GM23338 (cell line): ENCODE results near the gene VPS52. TPM values are rescaled to one million over a fixed set of nuclear protein-coding genes. Genes with fewer than 3 reads are reported as not detected.

Experiments used
- ATAC-seq: fragments of 200-7000 bp; cut with Tn5 transposase; 3 replicates; pipeline ENCODE4 v1.9.1; 2020
- DNase-seq: peaks from one replicate; pipeline ENCODE4 v3.0.0-alpha.2; 2015; ENCODE audit warnings: low spot score
- H2AFZ ChIP-seq: fragments of 200-600 bp; sonication (generic); 2 replicates; pipeline ENCODE4 v1.8.0; 2016; ENCODE audit warnings: antibody characterized with exemption, mild to moderate bottlenecking, moderate library complexity
- H3F3A ChIP-seq: fragments of 200-600 bp; sonication (generic); replicated peaks from 2 replicates; pipeline ENCODE4 v1.8.0; 2017; ENCODE audit warnings: antibody characterized with exemption, mixed run types, low read depth
- H3K27ac ChIP-seq: fragments of 200-600 bp; sonication (generic); 2 replicates; pipeline ENCODE4 v1.6.1; 2016; ENCODE audit warnings: low read depth
- H3K27me3 ChIP-seq: fragments of 200-600 bp; sonication (generic); 2 replicates; pipeline ENCODE4 v1.8.0; 2016; ENCODE audit warnings: mild to moderate bottlenecking, mixed run types, moderate library complexity; ENCODE audit not compliant: insufficient read depth
- H3K36me3 ChIP-seq: fragments of 200-600 bp; sonication (generic); 2 replicates; pipeline ENCODE4 v1.8.0; 2016; ENCODE audit warnings: mild to moderate bottlenecking; ENCODE audit not compliant: insufficient read depth
- H3K4me1 ChIP-seq: fragments of 200-600 bp; sonication (generic); 2 replicates; pipeline ENCODE4 v1.8.0; 2016; ENCODE audit warnings: mild to moderate bottlenecking, moderate library complexity; ENCODE audit not compliant: insufficient read depth
- H3K4me2 ChIP-seq: fragments of 200-600 bp; sonication (generic); 2 replicates; pipeline ENCODE4 v1.7.1; 2017; ENCODE audit warnings: mixed run types
- H3K4me3 ChIP-seq: fragments of 200-600 bp; sonication (generic); 2 replicates; pipeline ENCODE4 v1.6.1; 2016; ENCODE audit warnings: mixed run types
- H3K79me2 ChIP-seq: fragments of 200-600 bp; sonication (generic); replicated peaks from 2 replicates; pipeline ENCODE4 v1.8.0; 2017; ENCODE audit warnings: mild to moderate bottlenecking; ENCODE audit not compliant: insufficient read depth
- H3K9me2 ChIP-seq: fragments of 200-600 bp; sonication (generic); 2 replicates; pipeline ENCODE4 v1.8.0; 2017; ENCODE audit not compliant: insufficient read depth
- H4K20me1 ChIP-seq: fragments of 200-600 bp; sonication (generic); replicated peaks from 2 replicates; pipeline ENCODE4 v1.8.0; 2017; ENCODE audit warnings: mild to moderate bottlenecking; ENCODE audit not compliant: insufficient read depth
- H3K27ac Mint-ChIP-seq: 2 replicates; pipeline ENCODE4 v1.8.0; 2020; ENCODE audit warnings: inconsistent platforms, mild to moderate bottlenecking, moderate library complexity, mixed read lengths
- H3K27me3 Mint-ChIP-seq: 3 replicates; pipeline ENCODE4 v1.8.0; 2022; ENCODE audit warnings: low read depth, mild to moderate bottlenecking, moderate library complexity, mixed read lengths, inconsistent platforms; ENCODE audit not compliant: insufficient read depth, poor library complexity
- H3K36me3 Mint-ChIP-seq: 3 replicates; pipeline ENCODE4 v1.8.0; 2021; ENCODE audit warnings: low read depth, mild to moderate bottlenecking, inconsistent platforms, moderate library complexity, mixed read lengths
- H3K4me1 Mint-ChIP-seq: 3 replicates; pipeline ENCODE4 v1.8.0; 2020; ENCODE audit warnings: mild to moderate bottlenecking, inconsistent platforms, mixed read lengths
- H3K4me3 Mint-ChIP-seq: 3 replicates; pipeline ENCODE4 v1.8.0; 2021; ENCODE audit warnings: moderate library complexity, mild to moderate bottlenecking, inconsistent platforms, mixed read lengths
- H3K9me3 Mint-ChIP-seq: 3 replicates; pipeline ENCODE4 v1.8.0; 2020; ENCODE audit warnings: moderate library complexity, mild to moderate bottlenecking, inconsistent platforms, mixed read lengths
- EZH2phosphoT487 ChIP-seq: fragments of 200-600 bp; sonication (generic); IDR thresholded peaks from one replicate; pipeline ENCODE4 v1.8.1; 2018; ENCODE audit warnings: antibody characterized with exemption; ENCODE audit not compliant: unreplicated experiment
- NANOG ChIP-seq: IDR thresholded peaks from 2 replicates; pipeline ENCODE4 v1.6.1; 2016; ENCODE audit warnings: antibody characterized with exemption, borderline replicate concordance
- POLR2AphosphoS5 ChIP-seq: IDR thresholded peaks from 2 replicates; pipeline ENCODE4 v1.6.1; 2016; ENCODE audit warnings: antibody characterized with exemption, low read depth
- REST ChIP-seq: IDR thresholded peaks from one replicate; pipeline ENCODE4 v1.6.1; 2018; ENCODE audit warnings: antibody characterized with exemption; ENCODE audit not compliant: unreplicated experiment
- polyA plus RNA-seq: library from polyadenylated mRNA; unstranded; fragments of >200 nt; fragmentation: Nextera tagmentation; extraction: Ambion mirVana; gene quantifications from 2 replicates; pipeline ENCODE4 v1.2.1, GENCODE V29; 2016
- total RNA-seq: library from RNA; depleted of rRNA; stranded (reverse); fragments of >200 nt; shearing (Covaris generic); gene quantifications from 2 replicates; pipeline ENCODE4 v1.2.3, GENCODE V29; 2014

Gene VPS52
- total and polyA plus RNA-seq, 2 experiments from 2014 or later: 27.9 to 31.1 TPM

GRCh38 chr6:33315793-33316602, 44.3 kb upstream of the VPS52 start:
- peak overlapping the region; percentile 93 for H3K4me3 Mint-ChIP-seq
- H3K4me2 ChIP-seq: peak overlapping the region; percentile 99
- H2AFZ ChIP-seq: no peak overlapping the region
- ATAC-seq (no peak), DNase-seq (no peak)
- peaks cover 42% of the 10 kb centered on the region for H3K4me1 ChIP-seq
- H4K20me1 ChIP-seq: peaks cover 4% of the 10 kb centered on the region; the same call in 1 of the 2 replicates
- peak; percentile 36 for TF ChIP-seq REST
- TF ChIP-seq EZH2phosphoT487: no peak
- no peaks in the 10 kb centered on the region for H3K9me2 ChIP-seq
- no peaks in the 10 kb centered on the region for H3K27me3 ChIP-seq
- H3K36me3 Mint-ChIP-seq: peaks cover 31% of the 10 kb centered on the region
- H3K4me1 Mint-ChIP-seq: peaks cover 61% of the 10 kb centered on the region
- peaks cover 14% of the 10 kb centered on the region for H3K36me3 ChIP-seq
- peak overlapping the region; percentile 31; the same call in 1 of the 2 replicates for H3K27ac Mint-ChIP-seq
- H3K4me3 ChIP-seq: no peak overlapping the region; the same call in 1 of the 2 replicates
- H3F3A ChIP-seq: peaks cover 30% of the 10 kb centered on the region
- no peak overlapping the region for H3K27ac ChIP-seq
- no peaks in the 10 kb centered on the region; the same call in 1 of the 3 replicates for H3K9me3 Mint-ChIP-seq
- H3K79me2 ChIP-seq: peaks cover 26% of the 10 kb centered on the region
- H3K27me3 Mint-ChIP-seq: peaks cover 28% of the 10 kb centered on the region

GRCh38 chr6:33314943-33315792, 43.5 kb upstream of the VPS52 start:
- Histone ChIP-seq H2AFZ (no peak overlapping the region), H3K4me3 (peak overlapping the region; percentile 91), H3K9me2 (no peaks in the 10 kb centered on the region), H4K20me1 (peaks cover 1% of the 10 kb centered on the region; the same call in 1 of the 2 replicates), H3K4me1 (peaks cover 36% of the 10 kb centered on the region), H3K4me2 (peak overlapping the region; percentile 99), H3K36me3 (peaks cover 11% of the 10 kb centered on the region), H3K79me2 (peaks cover 17% of the 10 kb centered on the region), H3K27me3 (no peaks in the 10 kb centered on the region), H3F3A (peaks cover 25% of the 10 kb centered on the region), H3K27ac (no peak overlapping the region)
- H3K4me3 Mint-ChIP-seq: peak overlapping the region; percentile 92
- no peak overlapping the region; the same call in 1 of the 2 replicates for H3K27ac Mint-ChIP-seq
- ATAC-seq: peak; percentile 14
- no peak for TF ChIP-seq NANOG
- TF ChIP-seq POLR2AphosphoS5: peak; percentile 70
- H3K27me3 Mint-ChIP-seq: peaks cover 26% of the 10 kb centered on the region
- no peaks in the 10 kb centered on the region; the same call in 1 of the 3 replicates for H3K9me3 Mint-ChIP-seq
- DNase-seq: peak; percentile 71
- H3K36me3 Mint-ChIP-seq: peaks cover 23% of the 10 kb centered on the region
- peaks cover 53% of the 10 kb centered on the region for H3K4me1 Mint-ChIP-seq
